Astrocyte of the spinal cord (primary cell): ENCODE data around the gene MAEA.

ENCODE experiments used
- DNase-seq: peaks from one replicate; pipeline ENCODE4 v3.0.0; 2011; ENCODE audit warnings: low read depth, low spot score
- H3K4me3 ChIP-seq: 2 replicates; pipeline ENCODE4 v1.5.1; 2011; ENCODE audit warnings: low read depth, mild to moderate bottlenecking, low read length, moderate library complexity
- CTCF ChIP-seq: IDR thresholded peaks from 2 replicates; pipeline ENCODE4 v1.5.1; 2012; ENCODE audit warnings: low read depth, mild to moderate bottlenecking, low read length, inconsistent platforms
- in situ Hi-C: cut with HindIII; loops from 2 replicates; pipeline ENCODE4 v1.10.0; 2017; ENCODE audit warnings: low sequenced_read_pairs

Gene MAEA

DNA sequence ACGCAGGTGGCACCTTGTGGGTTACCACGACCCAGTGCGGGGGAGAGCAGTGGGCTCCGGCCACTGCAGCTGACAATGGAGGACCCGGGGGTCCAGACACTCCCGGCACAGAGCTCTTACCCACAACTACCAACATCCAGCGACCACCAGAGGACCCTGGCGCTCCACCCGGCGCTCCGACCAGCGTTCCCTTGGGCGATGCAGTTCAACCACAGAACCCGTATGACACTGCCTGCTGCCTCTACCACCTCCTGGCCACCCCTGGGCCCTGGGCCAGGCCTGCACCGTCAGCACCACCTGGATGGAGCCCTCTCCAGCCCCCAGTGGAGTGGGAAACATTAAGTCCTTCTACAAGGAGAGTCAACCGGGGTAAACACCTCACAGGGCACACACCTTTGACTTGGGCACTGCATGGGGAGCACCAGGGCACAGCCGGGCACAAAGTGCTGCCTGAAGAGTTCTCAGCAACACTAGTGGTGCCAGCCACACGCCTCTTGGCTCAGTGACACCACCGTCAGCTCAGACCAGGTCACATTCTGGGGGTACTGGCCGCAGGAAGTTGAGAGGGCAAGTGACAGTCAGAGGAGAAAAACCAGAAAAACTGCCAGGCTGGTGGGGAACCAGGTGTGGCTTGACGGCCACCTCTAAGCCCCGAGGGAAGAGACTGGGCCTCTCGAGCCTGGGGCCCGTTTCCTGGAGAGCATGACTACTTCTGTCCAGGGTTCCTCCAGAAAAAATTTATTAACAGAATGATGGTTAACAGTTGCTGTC is 43.4 kb upstream of the MAEA start:
- in situ Hi-C loops, result no loop called here
- TF ChIP-seq CTCF, result no peak
- no peak for DNase-seq
- peak overlapping the region; percentile 67 for H3K4me3 ChIP-seq

- H3K4me3 ChIP-seq, result peak overlapping the region; percentile 67
- TF ChIP-seq CTCF, result no peak
- no peak for DNase-seq
- in situ Hi-C loops, result no loop called here
Observed at GRCh38 chr4:1246901-1247863, 42.5 kb upstream of the MAEA start.

DNA sequence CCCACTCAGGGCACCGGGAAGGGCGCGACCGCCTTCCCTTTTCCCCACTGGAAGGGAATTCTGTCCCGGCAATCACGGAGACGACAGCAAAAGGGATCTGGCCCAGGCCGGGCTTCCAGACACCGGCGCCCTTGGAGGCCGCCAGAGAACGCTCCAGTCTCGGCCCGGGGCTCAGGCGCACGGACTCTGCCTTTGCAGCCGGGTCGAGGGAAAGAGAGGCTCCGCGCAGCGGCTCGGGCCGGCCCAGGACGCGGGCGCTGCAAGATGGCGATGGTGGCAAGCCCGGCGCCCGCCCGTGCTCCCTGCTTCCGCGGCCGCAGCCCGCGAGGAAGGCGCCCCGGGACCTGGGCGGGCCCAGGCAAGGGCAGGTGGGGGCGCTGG is 41.8 kb upstream of the MAEA start:
- in situ Hi-C loops, result no loop called here
- no peak for TF ChIP-seq CTCF
- DNase-seq, result no peak
- peak overlapping the region; percentile 67 for H3K4me3 ChIP-seq

- DNase-seq, result peak; percentile 79
- in situ Hi-C loops, result no loop called here
- H3K4me3 ChIP-seq, result peak within 1 kb of the TSS; percentile 67
- no peak for TF ChIP-seq CTCF
Observed at GRCh38 chr4:1248245-1249147, 41.2 kb upstream of the MAEA start, which contains the start of gene CTBP1. Gene CTBP1, minus strand, starts transcription at chr4:1249130. Its CDS starts 7,799 bp downstream, at chr4:1241331.

- in situ Hi-C loops, result no loop called here
- peak; percentile 85 for DNase-seq
- TF ChIP-seq CTCF, result no peak
- peak overlapping the region; percentile 49 for H3K4me3 ChIP-seq
Observed at GRCh38 chr4:1249148-1249730, 40.5 kb upstream of the MAEA start.
